IgD-negative memory B cell (primary cell): ENCODE data around the gene CTSH. TPM values are rescaled to one million over a fixed set of nuclear protein-coding genes. Genes with fewer than 3 reads are reported as not detected.
A peak's percentile ranks its signal among the peaks of the same experiment; 100 is the strongest.

Source experiments
- H3K27ac Mint-ChIP-seq, 3 donors: one replicate each; pipeline ENCODE4 v1.8.0; 2020 to 2022; ENCODE audit warnings: mild to moderate bottlenecking in 3 of 3, mixed read lengths in 3 of 3, moderate library complexity in 1 of 3
- H3K27me3 Mint-ChIP-seq: one replicate; pipeline ENCODE4 v1.8.0; 2021; ENCODE audit warnings: mixed read lengths
- H3K36me3 Mint-ChIP-seq: one replicate; pipeline ENCODE4 v1.8.0; 2020; ENCODE audit warnings: mild to moderate bottlenecking, mixed read lengths
- H3K4me1 Mint-ChIP-seq, 3 donors: one replicate each; pipeline ENCODE4 v1.8.0; 2020 to 2022; ENCODE audit warnings: mixed read lengths in 3 of 3, mild to moderate bottlenecking in 1 of 3
- H3K4me3 Mint-ChIP-seq, 4 donors: one replicate each; pipeline ENCODE4 v1.8.0; 2020 to 2022; ENCODE audit warnings: mild to moderate bottlenecking in 4 of 4, mixed read lengths in 4 of 4, moderate library complexity in 3 of 4
- H3K9me3 Mint-ChIP-seq, 3 donors: one replicate each; pipeline ENCODE4 v1.8.0; 2020 to 2021; ENCODE audit warnings: mixed read lengths in 3 of 3, mild to moderate bottlenecking in 1 of 3
- polyA plus RNA-seq: library from polyadenylated mRNA; unstranded; fragments of 300-500 nt; fragmentation: Illumina TruSeq; gene quantifications from one replicate; pipeline ENCODE4 v1.2.3, GENCODE V29; 2021

The CTSH gene
- polyA plus RNA-seq, 1 donor from 2014 or later: 615 TPM

GRCh38 chr15:78927077-78927790 is 17.6 kb downstream of the CTSH start:
- no peaks in the 10 kb centered on the region for H3K9me3 Mint-ChIP-seq
- peaks cover 0 to 11% (median 9%) of the 10 kb centered on the region in 3 donors for H3K4me1 Mint-ChIP-seq
- H3K36me3 Mint-ChIP-seq: peaks cover 4% of the 10 kb centered on the region
- H3K4me3 Mint-ChIP-seq: no peak overlapping the region
- H3K27ac Mint-ChIP-seq: peak overlapping the region; percentile 33 to 89 (median 50)
- H3K27me3 Mint-ChIP-seq: no peaks in the 10 kb centered on the region

DNA sequence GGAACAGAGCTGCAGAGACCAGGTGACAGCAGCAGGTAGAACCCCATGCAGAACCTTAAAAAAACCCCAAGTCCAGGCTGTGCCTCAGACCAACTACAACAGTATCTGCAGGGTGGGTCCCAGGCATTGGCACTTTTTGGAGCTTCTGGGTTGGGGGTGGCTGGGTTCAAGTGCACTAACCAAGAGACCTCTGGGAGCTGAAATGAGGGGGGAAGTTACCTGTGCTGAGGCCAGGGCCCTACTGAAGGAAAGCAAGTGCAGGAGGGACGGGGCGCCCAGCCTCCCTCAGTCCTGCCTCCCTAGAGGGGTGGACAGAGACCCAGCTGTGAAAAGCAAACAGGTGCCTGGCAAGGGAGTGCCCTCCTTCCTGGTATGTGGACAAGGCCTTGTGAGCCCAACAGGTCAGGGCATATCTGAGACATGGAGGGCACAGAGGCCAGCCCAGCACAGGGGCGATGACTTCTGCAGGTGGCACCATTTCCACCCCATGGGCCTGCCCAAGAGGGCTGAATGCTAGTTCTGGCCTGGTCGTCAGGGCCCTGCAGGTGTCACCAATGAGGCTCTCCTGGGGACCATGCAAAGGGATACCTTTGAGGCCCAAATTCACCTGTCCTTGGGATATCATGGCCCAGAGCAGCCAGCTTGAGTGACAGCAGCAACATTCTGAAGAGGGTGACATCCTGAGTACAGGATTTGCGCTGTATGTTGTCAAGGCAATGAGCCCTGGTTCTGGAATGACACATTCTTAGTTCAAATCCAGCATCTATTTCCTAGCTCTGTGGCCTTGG is 18.7 kb downstream of the CTSH start:
- Mint-ChIP-seq H3K27me3 (no peaks in the 10 kb centered on the region), H3K4me1 (peaks cover 0 to 12% (median 9%) of the 10 kb centered on the region in 3 donors), H3K27ac (peak overlapping the region in 2 of 3 donors; percentile 32 to 33)

GRCh38 chr15:78925076-78925624 is 19.7 kb downstream of the CTSH start:
- Mint-ChIP-seq H3K4me1 (peaks cover 0 to 12% (median 11%) of the 10 kb centered on the region in 3 donors), H3K9me3 (no peaks in the 10 kb centered on the region), H3K36me3 (peaks cover 5% of the 10 kb centered on the region), H3K27me3 (no peaks in the 10 kb centered on the region), H3K27ac (peak overlapping the region; percentile 32 to 59 (median 33)), H3K4me3 (no peak overlapping the region)

More for the DNA sequence above, 18.7 kb downstream of the CTSH start:
- Mint-ChIP-seq H3K9me3 (no peaks in the 10 kb centered on the region), H3K4me3 (no peak overlapping the region), H3K36me3 (peaks cover 4% of the 10 kb centered on the region)

DNA sequence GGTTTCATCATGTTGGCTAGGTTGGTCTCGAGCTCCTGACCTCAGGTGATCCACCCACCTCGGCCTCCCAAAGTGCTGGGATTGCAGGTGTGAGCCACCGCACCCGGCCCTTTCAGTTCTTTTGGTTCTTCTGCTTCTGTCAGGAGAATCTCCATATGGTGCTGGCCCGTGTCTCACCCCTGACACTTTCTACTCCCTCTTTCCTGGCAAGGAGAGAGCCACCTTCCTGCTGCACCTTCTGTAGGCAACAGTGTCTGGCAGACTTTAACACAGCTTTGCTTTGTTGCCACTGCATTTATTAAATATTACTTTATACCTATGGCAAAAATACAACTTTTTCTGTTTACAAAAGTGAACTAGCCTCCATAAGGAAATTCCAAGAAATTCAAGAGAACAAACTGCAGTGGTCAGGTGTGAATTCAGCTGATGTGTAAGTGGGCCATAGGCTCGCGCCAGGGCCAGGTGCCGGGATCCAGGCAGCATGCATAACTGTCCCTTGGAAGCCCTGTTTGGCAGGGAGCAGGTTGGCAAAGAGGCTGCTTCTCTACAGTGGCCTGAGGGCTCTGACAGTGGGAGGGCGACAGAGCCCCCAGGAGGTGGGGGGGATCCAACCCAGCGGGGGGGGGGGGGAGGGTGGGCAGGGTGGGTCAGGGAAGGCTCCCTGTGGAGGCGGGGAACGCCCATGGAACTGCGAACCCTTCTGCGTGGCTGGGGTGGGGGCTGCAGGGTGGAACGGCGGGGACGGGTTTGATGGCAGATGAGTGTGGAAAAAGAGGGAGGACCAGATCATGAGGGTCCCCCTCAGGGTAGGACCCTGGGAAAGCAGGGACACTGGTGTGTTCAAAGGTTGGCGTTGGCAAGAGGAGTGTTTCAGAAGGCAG is 21.1 kb downstream of the CTSH start:
- Mint-ChIP-seq H3K4me1 (peaks cover 0 to 14% (median 11%) of the 10 kb centered on the region in 3 donors), H3K36me3 (peaks cover 5% of the 10 kb centered on the region), H3K27me3 (no peaks in the 10 kb centered on the region), H3K4me3 (no peak overlapping the region), H3K9me3 (no peaks in the 10 kb centered on the region), H3K27ac (peak overlapping the region in 2 of 3 donors; percentile 32 to 63)

DNA sequence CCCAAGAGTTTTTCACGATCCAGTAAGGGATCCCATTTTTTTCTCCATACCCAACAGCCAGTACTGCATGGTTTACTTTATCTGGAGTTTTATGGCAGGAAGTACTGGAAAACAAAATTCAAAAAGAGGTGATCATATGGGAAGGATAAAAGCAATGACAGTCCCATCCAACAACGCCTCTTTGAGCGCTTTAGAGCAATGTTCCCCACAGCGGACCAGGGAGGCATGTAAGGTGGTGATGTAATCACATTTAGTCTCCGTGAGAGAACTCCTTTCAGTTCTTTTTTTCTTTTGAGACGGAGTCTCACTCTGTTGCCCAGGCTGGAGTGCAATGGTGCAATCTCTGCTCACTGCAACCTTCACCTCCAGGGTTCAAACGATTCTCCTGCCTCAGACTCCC is 21.8 kb downstream of the CTSH start:
- Mint-ChIP-seq H3K4me1 (peaks cover 0 to 13% (median 9%) of the 10 kb centered on the region in 3 donors), H3K36me3 (peaks cover 5% of the 10 kb centered on the region), H3K9me3 (no peaks in the 10 kb centered on the region), H3K27ac (peak overlapping the region in 2 of 3 donors; percentile 32 to 78), H3K4me3 (peak overlapping the region in 1 of 4 donors; percentile 23), H3K27me3 (no peaks in the 10 kb centered on the region)

GRCh38 chr15:78922527-78922926 is 22.3 kb downstream of the CTSH start:
- Mint-ChIP-seq H3K4me1 (peaks cover 0 to 11% (median 8%) of the 10 kb centered on the region in 3 donors), H3K36me3 (peaks cover 5% of the 10 kb centered on the region), H3K27ac (peak overlapping the region in 1 of 3 donors; percentile 51), H3K27me3 (no peaks in the 10 kb centered on the region), H3K9me3 (no peaks in the 10 kb centered on the region), H3K4me3 (peak overlapping the region in 1 of 4 donors; percentile 23)

GRCh38 chr15:78921940-78922339 is 22.9 kb downstream of the CTSH start:
- Mint-ChIP-seq H3K27ac (peak overlapping the region; percentile 20 to 89 (median 51)), H3K4me3 (no peak overlapping the region), H3K4me1 (peaks cover 0 to 10% (median 8%) of the 10 kb centered on the region in 3 donors), H3K27me3 (no peaks in the 10 kb centered on the region), H3K36me3 (peaks cover 5% of the 10 kb centered on the region), H3K9me3 (no peaks in the 10 kb centered on the region)

DNA sequence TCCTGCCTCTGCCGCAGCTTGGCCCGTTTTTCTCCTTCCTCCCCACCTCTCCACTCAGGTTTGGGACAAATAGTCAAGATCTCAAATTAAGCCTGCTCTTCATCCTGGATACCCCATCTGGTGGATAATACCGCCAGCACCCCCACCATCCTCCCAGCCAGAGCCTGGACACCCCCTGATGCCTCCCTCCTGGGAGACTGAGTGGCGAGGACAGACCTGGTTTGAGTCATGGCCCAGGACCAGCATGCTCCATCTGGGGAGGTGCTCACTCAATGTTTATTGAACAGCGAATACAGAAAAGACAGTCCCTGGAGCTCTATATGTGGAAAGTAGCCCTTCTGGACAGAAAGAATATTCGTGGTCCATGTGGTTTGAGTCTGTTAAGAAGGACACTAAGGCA is 23.3 kb downstream of the CTSH start:
- peaks cover 5% of the 10 kb centered on the region for H3K36me3 Mint-ChIP-seq
- H3K4me1 Mint-ChIP-seq: peaks cover 0 to 12% (median 5%) of the 10 kb centered on the region in 3 donors
- no peaks in the 10 kb centered on the region for H3K27me3 Mint-ChIP-seq
- H3K9me3 Mint-ChIP-seq: no peaks in the 10 kb centered on the region
- peak overlapping the region in 1 of 4 donors; percentile 26 for H3K4me3 Mint-ChIP-seq
- H3K27ac Mint-ChIP-seq: peak overlapping the region; percentile 51 to 89 (median 80)

DNA sequence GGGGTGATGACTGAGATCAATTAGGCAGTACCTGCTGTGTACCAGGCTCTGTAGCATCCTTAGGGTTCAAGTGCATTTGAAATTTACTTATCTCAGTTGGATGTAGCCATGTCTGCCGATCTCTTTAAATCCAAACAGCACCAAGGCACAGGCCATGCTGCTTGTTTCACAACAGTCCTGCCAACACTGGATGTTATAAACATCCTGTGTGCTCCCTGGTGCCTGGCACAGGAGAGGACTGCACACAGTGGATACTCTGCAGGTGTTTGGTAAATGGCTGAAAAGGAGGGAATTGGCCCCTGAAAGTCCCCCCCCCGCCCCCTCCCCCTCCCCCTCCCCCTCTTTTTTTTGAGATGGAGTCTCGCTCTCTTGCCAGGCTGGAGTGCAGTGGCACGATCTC is 27.0 kb downstream of the CTSH start:
- H3K4me1 Mint-ChIP-seq: peaks cover 0 to 9% (median 8%) of the 10 kb centered on the region in 3 donors
- peaks cover 2% of the 10 kb centered on the region for H3K36me3 Mint-ChIP-seq

DNA sequence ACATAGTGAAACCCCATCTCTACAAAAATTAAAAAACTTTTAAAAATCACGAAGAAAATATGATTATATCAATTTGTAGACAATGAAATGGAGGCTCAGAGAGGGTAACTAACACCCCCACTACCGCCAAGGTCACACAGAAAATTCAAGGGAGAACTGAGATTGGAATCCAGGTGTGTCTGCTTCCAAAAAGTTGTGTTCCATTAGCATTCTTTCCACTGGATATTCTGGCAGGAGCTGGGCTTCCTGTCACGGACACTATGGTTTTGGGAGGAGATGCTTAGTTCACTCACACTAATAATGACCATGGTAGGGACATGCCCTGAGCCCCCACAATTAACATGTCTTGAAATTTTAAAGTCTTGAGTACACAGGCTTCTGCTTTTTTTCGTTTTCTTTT is 28.8 kb downstream of the CTSH start:
- no peaks in the 10 kb centered on the region for H3K9me3 Mint-ChIP-seq
- no peak overlapping the region for H3K27ac Mint-ChIP-seq
- H3K4me3 Mint-ChIP-seq: no peak overlapping the region
- peaks cover 0 to 10% (median 7%) of the 10 kb centered on the region in 3 donors for H3K4me1 Mint-ChIP-seq
- H3K36me3 Mint-ChIP-seq: peaks cover 1% of the 10 kb centered on the region
- H3K27me3 Mint-ChIP-seq: no peaks in the 10 kb centered on the region

More for the DNA sequence above, 27.0 kb downstream of the CTSH start:
- no peak overlapping the region for H3K4me3 Mint-ChIP-seq
- H3K9me3 Mint-ChIP-seq: no peaks in the 10 kb centered on the region
- peak overlapping the region in 1 of 3 donors; percentile 53 for H3K27ac Mint-ChIP-seq
- no peaks in the 10 kb centered on the region for H3K27me3 Mint-ChIP-seq

- Mint-ChIP-seq H3K4me3 (no peak overlapping the region), H3K4me1 (peaks cover 0 to 9% (median 8%) of the 10 kb centered on the region in 3 donors), H3K27ac (peak overlapping the region in 2 of 3 donors; percentile 13 to 53), H3K36me3 (no peaks in the 10 kb centered on the region), H3K27me3 (no peaks in the 10 kb centered on the region), H3K9me3 (no peaks in the 10 kb centered on the region)
Observed at GRCh38 chr15:78915341-78916087, 29.3 kb downstream of the CTSH start.

- H3K4me3 Mint-ChIP-seq: peak overlapping the region in 1 of 4 donors; percentile 81
- peaks cover 4 to 14% (median 11%) of the 10 kb centered on the region in 3 donors for H3K4me1 Mint-ChIP-seq
- no peaks in the 10 kb centered on the region for H3K27me3 Mint-ChIP-seq
- peak overlapping the region in 1 of 3 donors; percentile 35 for H3K27ac Mint-ChIP-seq
- H3K36me3 Mint-ChIP-seq: no peaks in the 10 kb centered on the region
- no peaks in the 10 kb centered on the region for H3K9me3 Mint-ChIP-seq
Observed at GRCh38 chr15:78914027-78914764, 30.6 kb downstream of the CTSH start.

- no peak overlapping the region for H3K4me3 Mint-ChIP-seq
- H3K4me1 Mint-ChIP-seq: peaks cover 8 to 18% (median 17%) of the 10 kb centered on the region in 3 donors
- no peaks in the 10 kb centered on the region for H3K9me3 Mint-ChIP-seq
- H3K27me3 Mint-ChIP-seq: no peaks in the 10 kb centered on the region
- no peak overlapping the region for H3K27ac Mint-ChIP-seq
- H3K36me3 Mint-ChIP-seq: no peaks in the 10 kb centered on the region
Observed at GRCh38 chr15:78913012-78913411, 31.8 kb downstream of the CTSH start.
